Heart right ventricle (tissue), 16 donors: ENCODE measurements around the gene ZBP1. TPM values are rescaled to one million over a fixed set of nuclear protein-coding genes. Genes with fewer than 3 reads are reported as not detected.

Experiments used
- ATAC-seq, 8 donors: fragments of 200-7000 bp; cut with Tn5 transposase; one replicate each; pipeline ENCODE4 v1.9.1; 2020; ENCODE audit warnings: mild to moderate bottlenecking in 8 of 8, moderate library complexity in 8 of 8, moderate number of reproducible peaks in 1 of 8
- DNase-seq, 2 donors: peaks; one replicate each; pipeline ENCODE4 v3.0.0-alpha.2; 2020
- H3K27ac ChIP-seq, 10 donors: fragments of 200-600 bp; sonication (generic) in 2 of 10; one replicate each; pipeline versions ENCODE4 v1.5.0 to v1.8.0; 2020 to 2022; ENCODE audit warnings: mild to moderate bottlenecking in 3 of 10
- H3K27me3 ChIP-seq, 7 donors: fragments of 200-600 bp; one replicate each; pipeline ENCODE4 v1.8.0; 2021 to 2022; ENCODE audit warnings: mild to moderate bottlenecking in 2 of 7
- H3K36me3 ChIP-seq, 9 donors: fragments of 200-600 bp; sonication (generic) in 1 of 9; one replicate each; pipeline versions ENCODE4 v1.5.0 to v1.8.0; 2020 to 2022; ENCODE audit warnings: mild to moderate bottlenecking in 2 of 9
- H3K4me1 ChIP-seq, 9 donors: fragments of 200-600 bp; sonication (generic) in 1 of 9; one replicate each; pipeline versions ENCODE4 v1.5.0 to v1.8.0; 2020 to 2022; ENCODE audit warnings: mild to moderate bottlenecking in 4 of 9
- H3K4me3 ChIP-seq, 10 donors: fragments of 200-600 bp; sonication (generic) in 2 of 10; one replicate each; pipeline versions ENCODE4 v1.5.0 to v1.8.0; 2020 to 2022; ENCODE audit warnings: mild to moderate bottlenecking in 7 of 10, moderate library complexity in 2 of 10
- H3K9me3 ChIP-seq, 11 donors: fragments of 200-600 bp in 10 of 11; sonication (generic) in 2 of 11; one replicate each; pipeline versions ENCODE4 v1.5.0 to v1.8.0; 2013 to 2022; ENCODE audit warnings: mild to moderate bottlenecking in 2 of 11, control low read depth in 1 of 11, moderate library complexity in 1 of 11
- WGBS, 2 donors: extraction: QIAGEN DNeasy Blood & Tissue Kit; methylation state at CpG; one replicate each; pipeline ENCODE4 v1.1.7; 2013; ENCODE audit warnings: inconsistent platforms in 1 of 2; 5-methylcytosine and 5-hydroxymethylcytosine counted together
- intact Hi-C, 10 donors: fragments of 100-400 bp; cut with DNase I; formaldehyde crosslinking; loops; one replicate each; pipeline versions ENCODE4 v1.11.1 to v1.14.2; 2022
- polyA plus RNA-seq, 2 donors: library from polyadenylated mRNA; stranded (reverse); fragments of 200-250 nt; gene quantifications; one replicate each; pipeline ENCODE4 v1.2.3, GENCODE V29; 2013
- total RNA-seq, 10 donors: library from RNA; stranded (reverse); fragmentation: NEBNext Ultra II Directional in 3 of 10; extraction: Animal tissue kit (Norgen Biotek cat#: 25700) in 3 of 10; gene quantifications; one replicate each; pipeline versions ENCODE4 v1.2.1 to v1.2.4, GENCODE V29; 2021 to 2023
- TF ChIP-seq, protein P1 (sequence below), 9 donors: fragments of 200-600 bp; sonication (generic) in 2 of 9; IDR thresholded peaks; one replicate each; pipeline versions ENCODE4 v1.5.0 to v1.8.0; 2021 to 2022; ENCODE audit warnings: antibody characterized with exemption in 9 of 9, mild to moderate bottlenecking in 5 of 9, moderate library complexity in 1 of 9
- donor health status: Arrhythmogenic right ventricular cardiomyopathy.
- donor health status: ischemic (EF 13 %, LVEDD 7.1; RV severe dilation, severe dysfunction).
- donor health status: healthy with polysubstance abuse.
- donor health status: DM: no; HTN: yes; CAD: no.
- donor health status: DM: no; HTN: no; CAD: no.
- donor health status: ischemic (EF 25% LVEDD 6.9; RV normal size, moderate dysfunction).
- donor health status: ischemic (EF 25% LVEDD 5.7; RV mildly dilated, moderate dysfunction).
- donor health status: healthy.
- donor health status: DM: yes; HTN: yes; CAD: no.
- donor health status: Ischemic cardiomyopathy.
- donor health status: ischemic (EF 35%, LVEDD 5.7; RV mildly dilated, moderate dysfunction).
- donor health status: nonischemic (EF 11% LVEDD 7.7; RV severe dilation, severe dysfunction).
- donor health status: DM: yes; HTN: yes; CAD: no.
- donor health status: PGD.
- donor health status: ischemic (EF 29% LVEDD 5.4; RV normal size, mild dysfunction).
- donor health status: nonischemic (EF 23%, LVEDD 6.1; RV moderate dilation, normal function).

Gene ZBP1
- total and polyA plus RNA-seq, 12 donors: 0.13 to 1.2 (median 0.31) TPM; not detected in 2

DNA sequence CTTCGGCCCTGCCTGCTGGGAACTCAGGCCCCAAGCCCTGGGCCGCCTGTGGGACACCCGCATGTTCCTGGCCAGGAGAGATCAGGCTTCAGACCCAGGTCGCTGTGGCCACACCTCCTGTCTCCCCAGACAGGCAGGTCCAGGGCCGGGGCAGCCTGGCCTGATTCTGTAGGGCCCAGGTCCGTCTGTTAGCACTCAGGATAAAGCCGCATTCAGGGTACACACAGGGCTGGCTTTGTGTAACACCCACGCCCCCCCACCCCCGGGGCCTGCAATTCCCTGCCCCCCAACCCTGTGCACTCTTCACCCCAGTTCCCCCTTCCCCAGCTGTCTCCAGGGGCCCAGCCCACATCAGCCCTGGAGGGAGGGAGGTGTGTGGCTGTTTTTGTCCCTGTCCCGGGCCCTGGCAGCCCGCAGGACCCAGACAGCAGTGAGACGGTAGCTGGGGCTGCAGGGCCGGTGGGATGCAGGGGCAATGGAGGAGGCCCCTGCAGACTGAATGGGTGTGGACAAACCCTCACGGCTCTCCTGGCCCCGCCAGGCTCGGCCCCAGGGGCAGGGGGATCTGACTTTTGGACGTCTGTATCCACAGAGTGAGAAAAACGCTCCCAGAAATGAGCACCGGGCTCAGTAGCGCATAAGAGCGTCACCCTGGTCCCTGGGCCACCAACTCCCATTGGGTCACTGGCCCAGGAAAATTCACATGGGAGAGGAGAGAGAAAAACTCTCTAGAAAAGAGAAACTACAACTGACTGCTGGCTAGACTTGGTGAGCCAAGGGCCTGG lies 42.4 kb upstream of the ZBP1 start:
- Histone ChIP-seq H3K36me3 (peaks cover 0 to 25% (median 0%) of the 10 kb centered on the region in 9 donors), H3K9me3 (no peaks in the 10 kb centered on the region), H3K4me3 (no peak overlapping the region), H3K27me3 (no peaks in the 10 kb centered on the region), H3K4me1 (peaks cover 0 to 34% (median 4%) of the 10 kb centered on the region in 9 donors), H3K27ac (no peak overlapping the region)
- ATAC-seq: no peak
- no peak for DNase-seq
- TF ChIP-seq, protein P1, sequence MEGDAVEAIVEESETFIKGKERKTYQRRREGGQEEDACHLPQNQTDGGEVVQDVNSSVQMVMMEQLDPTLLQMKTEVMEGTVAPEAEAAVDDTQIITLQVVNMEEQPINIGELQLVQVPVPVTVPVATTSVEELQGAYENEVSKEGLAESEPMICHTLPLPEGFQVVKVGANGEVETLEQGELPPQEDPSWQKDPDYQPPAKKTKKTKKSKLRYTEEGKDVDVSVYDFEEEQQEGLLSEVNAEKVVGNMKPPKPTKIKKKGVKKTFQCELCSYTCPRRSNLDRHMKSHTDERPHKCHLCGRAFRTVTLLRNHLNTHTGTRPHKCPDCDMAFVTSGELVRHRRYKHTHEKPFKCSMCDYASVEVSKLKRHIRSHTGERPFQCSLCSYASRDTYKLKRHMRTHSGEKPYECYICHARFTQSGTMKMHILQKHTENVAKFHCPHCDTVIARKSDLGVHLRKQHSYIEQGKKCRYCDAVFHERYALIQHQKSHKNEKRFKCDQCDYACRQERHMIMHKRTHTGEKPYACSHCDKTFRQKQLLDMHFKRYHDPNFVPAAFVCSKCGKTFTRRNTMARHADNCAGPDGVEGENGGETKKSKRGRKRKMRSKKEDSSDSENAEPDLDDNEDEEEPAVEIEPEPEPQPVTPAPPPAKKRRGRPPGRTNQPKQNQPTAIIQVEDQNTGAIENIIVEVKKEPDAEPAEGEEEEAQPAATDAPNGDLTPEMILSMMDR (IDR thresholded peaks at IDR 0.05): no peak
- WGBS, 2 donors: 78 to 82% methylated on average over 21 of the region's 21 CpGs
- intact Hi-C loops: no loop called here

DNA sequence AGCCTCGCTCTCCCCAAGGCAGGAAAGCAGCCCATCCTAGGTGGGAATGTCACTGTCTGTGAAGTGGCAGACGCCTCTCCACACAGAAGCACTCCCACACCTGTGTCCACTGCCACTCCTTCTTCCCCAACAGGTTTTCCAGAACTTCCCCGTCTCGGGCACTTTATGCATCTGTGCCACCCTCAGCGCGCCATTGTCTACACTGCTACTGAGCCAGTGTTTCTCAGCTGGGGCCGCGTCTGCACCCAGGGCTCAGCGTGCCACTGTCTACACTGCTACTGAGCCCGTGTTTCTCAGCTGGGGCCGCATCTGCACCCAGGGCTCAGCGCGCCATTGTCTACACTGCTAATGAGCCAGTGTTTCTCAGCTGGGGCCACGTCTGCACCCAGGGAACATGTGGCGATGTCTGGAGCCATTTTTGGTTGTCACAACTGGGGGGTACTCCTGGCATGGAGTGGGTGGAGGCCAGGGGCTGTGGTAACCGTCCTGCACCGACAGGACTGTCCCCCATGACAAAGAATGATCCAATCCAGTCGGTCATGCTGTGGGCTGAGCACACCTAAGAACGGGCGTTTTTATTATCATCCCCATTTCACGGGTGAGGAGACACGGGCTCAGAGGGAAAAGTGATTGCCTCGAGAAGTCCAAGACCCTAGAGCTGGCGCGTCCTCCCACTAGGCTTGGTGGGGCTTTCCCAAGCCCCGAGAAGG lies 41.7 kb upstream of the ZBP1 start:
- Histone ChIP-seq H3K27me3 (no peaks in the 10 kb centered on the region), H3K4me1 (peaks cover 0 to 35% (median 9%) of the 10 kb centered on the region in 9 donors), H3K36me3 (peaks cover 0 to 32% (median 0%) of the 10 kb centered on the region in 9 donors), H3K4me3 (no peak overlapping the region), H3K9me3 (no peaks in the 10 kb centered on the region), H3K27ac (no peak overlapping the region)
- WGBS, 2 donors: 90 to 94% methylated on average over 26 of the region's 26 CpGs
- TF ChIP-seq, protein P1 (IDR thresholded peaks at IDR 0.05): no peak
- DNase-seq (no peak), ATAC-seq (no peak)
- intact Hi-C loops: no loop called here

DNA sequence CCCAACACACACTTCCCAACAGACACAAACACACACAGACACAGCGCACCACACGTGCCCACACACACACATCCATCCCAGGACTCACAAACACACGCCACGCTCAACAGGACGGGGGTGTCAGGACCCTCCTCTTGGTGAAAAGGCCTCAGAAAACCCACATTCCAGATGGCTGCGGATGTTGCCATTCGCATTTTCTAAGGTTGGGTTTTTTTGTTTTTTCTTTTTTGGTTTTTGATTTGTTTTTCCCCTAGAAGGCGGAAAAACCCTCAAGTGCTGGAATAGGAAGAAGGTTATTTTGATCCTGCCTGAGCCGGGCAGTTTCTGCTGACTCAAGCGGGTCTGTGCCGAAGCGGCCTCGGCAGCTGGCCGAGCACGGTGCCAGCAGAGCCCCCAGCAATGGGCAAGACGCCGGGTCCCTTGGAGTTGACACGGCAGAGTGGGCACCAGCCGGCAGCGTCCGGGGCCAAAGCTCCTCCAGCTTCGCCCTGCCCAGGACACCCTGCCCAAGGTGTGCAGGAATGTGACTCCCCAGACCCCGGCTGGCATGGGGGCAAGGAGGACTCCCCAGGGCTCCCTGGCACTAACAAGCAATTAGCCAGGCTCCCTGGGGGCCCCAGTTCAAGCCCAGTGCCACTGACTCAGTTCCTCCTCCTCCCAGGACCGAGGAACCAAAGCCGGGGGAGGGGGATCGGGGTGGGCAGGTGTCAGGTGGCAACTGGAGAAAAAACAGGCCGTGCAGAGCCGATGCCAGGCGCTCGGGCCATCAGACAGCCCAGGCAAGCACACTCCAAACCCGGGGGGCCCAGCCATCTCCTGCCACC lies 40.9 kb upstream of the ZBP1 start:
- H3K4me1 ChIP-seq: peaks cover 0 to 35% (median 9%) of the 10 kb centered on the region in 9 donors
- DNase-seq (no peak), ATAC-seq (no peak)

More for the DNA sequence above, 40.9 kb upstream of the ZBP1 start:
- Histone ChIP-seq H3K9me3 (no peaks in the 10 kb centered on the region), H3K27me3 (no peaks in the 10 kb centered on the region), H3K36me3 (peaks cover 0 to 34% (median 0%) of the 10 kb centered on the region in 9 donors), H3K4me3 (no peak overlapping the region), H3K27ac (no peak overlapping the region)
- TF ChIP-seq, protein P1 (IDR thresholded peaks at IDR 0.05): no peak
- intact Hi-C loops: no loop called here
- WGBS, 2 donors: 83 to 86% methylated on average over 31 of the region's 31 CpGs
